HepG2 (cell line): ENCODE results near the gene TNS4.

ENCODE experiments used
- BCL6 ChIP-seq: IDR thresholded peaks from 2 replicates; pipeline ENCODE4 v1.6.1; 2016; ENCODE audit warnings: missing genetic modification reagents, missing compliant biosample characterization
- BORCS8-MEF2B ChIP-seq: sonication (generic); formaldehyde crosslinking; IDR thresholded peaks from 2 replicates; pipeline ENCODE4 v1.8.0; 2022; ENCODE audit warnings: mild to moderate bottlenecking, missing genetic modification reagents
- FOXA1 ChIP-seq, 2 experiments: fragments of 450-650 bp in 1 of 2; sonication (generic) in 1 of 2; formaldehyde crosslinking in 1 of 2; IDR thresholded peaks; 2 replicates each; pipeline versions ENCODE4 v1.4.0 to v1.6.1; 2016 to 2020; ENCODE audit warnings: missing genetic modification reagents in 1 of 2
- PLSCR1 ChIP-seq: sonication (generic); formaldehyde crosslinking; IDR thresholded peaks from 2 replicates; pipeline ENCODE4 v1.5.0; 2020; ENCODE audit warnings: missing genetic modification reagents, mild to moderate bottlenecking, borderline replicate concordance
- SIN3A ChIP-seq: IDR thresholded peaks from 2 replicates; pipeline ENCODE4 v1.6.1; 2011; ENCODE audit warnings: low read depth, mild to moderate bottlenecking, control low read depth, low read length, borderline replicate concordance
- SKIL ChIP-seq: sonication (generic); formaldehyde crosslinking; IDR thresholded peaks from 2 replicates; pipeline ENCODE4 v1.8.0; 2022; ENCODE audit warnings: missing genetic modification reagents, mild to moderate bottlenecking, moderate library complexity, borderline replicate concordance
- ZFX ChIP-seq: sonication (generic); formaldehyde crosslinking; IDR thresholded peaks from 2 replicates; pipeline ENCODE4 v1.4.0; 2020; ENCODE audit warnings: mild to moderate bottlenecking, low read depth, missing genetic modification reagents, moderate library complexity
- ZNF17 ChIP-seq: sonication (generic); formaldehyde crosslinking; IDR thresholded peaks from 2 replicates; pipeline ENCODE4 v1.5.0; 2020; ENCODE audit warnings: mild to moderate bottlenecking, missing genetic modification reagents
- ZNF30 ChIP-seq: sonication (generic); formaldehyde crosslinking; IDR thresholded peaks from 2 replicates; pipeline ENCODE4 v1.5.0; 2020; ENCODE audit warnings: mild to moderate bottlenecking, missing genetic modification reagents
- ZNF335 ChIP-seq: sonication (generic); formaldehyde crosslinking; IDR thresholded peaks from 2 replicates; pipeline ENCODE4 v1.4.0; 2020; ENCODE audit warnings: missing genetic modification reagents
- TF ChIP-seq, protein P1 (sequence below): sonication (generic); formaldehyde crosslinking; IDR thresholded peaks from 2 replicates; pipeline ENCODE4 v1.4.0; 2020; ENCODE audit warnings: missing genetic modification reagents
- TF ChIP-seq, protein P2 (sequence below): sonication (generic); formaldehyde crosslinking; IDR thresholded peaks from one replicate; pipeline ENCODE4 v1.5.1; 2020; ENCODE audit warnings: mild to moderate bottlenecking, missing genetic modification reagents; ENCODE audit errors: not compliant biosample characterization

DNA sequence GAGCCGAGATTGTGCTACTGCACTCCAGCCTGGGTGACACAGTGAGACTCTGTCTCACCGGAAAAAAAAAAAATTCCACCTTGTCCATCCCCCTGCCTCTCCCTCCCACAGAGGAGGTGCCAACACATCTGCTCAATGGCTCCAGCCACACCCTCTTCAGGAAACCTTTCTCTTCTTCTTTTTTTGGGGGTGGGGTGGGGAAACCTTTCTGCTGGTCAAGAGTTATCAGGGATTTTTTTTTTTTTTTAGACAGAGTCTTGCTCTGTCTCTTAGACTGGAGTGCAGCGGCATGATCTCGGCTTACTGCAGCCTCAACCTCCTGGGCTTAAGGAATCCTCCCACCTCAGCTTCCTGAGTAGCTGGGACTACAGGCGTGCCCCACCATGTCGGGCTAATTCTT, 18.7 kb downstream of the TNS4 start:
- TF ChIP-seq ZFX (no peak), ZNF17 (no peak), BCL6 (no peak), BORCS8-MEF2B (CRISPR knock-in tag) (no peak), SKIL (CRISPR knock-in tag) (no peak), PLSCR1 (CRISPR knock-in tag) (no peak), ZNF335 (CRISPR knock-in tag) (no peak), FOXA1 (IDR thresholded peaks at IDR 0.05) (no peak), FOXA1 (CRISPR knock-in tag; IDR thresholded peaks at IDR 0.05) (no peak), SIN3A (no peak), ZNF30 (CRISPR knock-in tag) (no peak)
- TF ChIP-seq, protein P1, sequence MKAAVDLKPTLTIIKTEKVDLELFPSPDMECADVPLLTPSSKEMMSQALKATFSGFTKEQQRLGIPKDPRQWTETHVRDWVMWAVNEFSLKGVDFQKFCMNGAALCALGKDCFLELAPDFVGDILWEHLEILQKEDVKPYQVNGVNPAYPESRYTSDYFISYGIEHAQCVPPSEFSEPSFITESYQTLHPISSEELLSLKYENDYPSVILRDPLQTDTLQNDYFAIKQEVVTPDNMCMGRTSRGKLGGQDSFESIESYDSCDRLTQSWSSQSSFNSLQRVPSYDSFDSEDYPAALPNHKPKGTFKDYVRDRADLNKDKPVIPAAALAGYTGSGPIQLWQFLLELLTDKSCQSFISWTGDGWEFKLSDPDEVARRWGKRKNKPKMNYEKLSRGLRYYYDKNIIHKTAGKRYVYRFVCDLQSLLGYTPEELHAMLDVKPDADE (CRISPR knock-in tag), result no peak
- TF ChIP-seq, protein P2, sequence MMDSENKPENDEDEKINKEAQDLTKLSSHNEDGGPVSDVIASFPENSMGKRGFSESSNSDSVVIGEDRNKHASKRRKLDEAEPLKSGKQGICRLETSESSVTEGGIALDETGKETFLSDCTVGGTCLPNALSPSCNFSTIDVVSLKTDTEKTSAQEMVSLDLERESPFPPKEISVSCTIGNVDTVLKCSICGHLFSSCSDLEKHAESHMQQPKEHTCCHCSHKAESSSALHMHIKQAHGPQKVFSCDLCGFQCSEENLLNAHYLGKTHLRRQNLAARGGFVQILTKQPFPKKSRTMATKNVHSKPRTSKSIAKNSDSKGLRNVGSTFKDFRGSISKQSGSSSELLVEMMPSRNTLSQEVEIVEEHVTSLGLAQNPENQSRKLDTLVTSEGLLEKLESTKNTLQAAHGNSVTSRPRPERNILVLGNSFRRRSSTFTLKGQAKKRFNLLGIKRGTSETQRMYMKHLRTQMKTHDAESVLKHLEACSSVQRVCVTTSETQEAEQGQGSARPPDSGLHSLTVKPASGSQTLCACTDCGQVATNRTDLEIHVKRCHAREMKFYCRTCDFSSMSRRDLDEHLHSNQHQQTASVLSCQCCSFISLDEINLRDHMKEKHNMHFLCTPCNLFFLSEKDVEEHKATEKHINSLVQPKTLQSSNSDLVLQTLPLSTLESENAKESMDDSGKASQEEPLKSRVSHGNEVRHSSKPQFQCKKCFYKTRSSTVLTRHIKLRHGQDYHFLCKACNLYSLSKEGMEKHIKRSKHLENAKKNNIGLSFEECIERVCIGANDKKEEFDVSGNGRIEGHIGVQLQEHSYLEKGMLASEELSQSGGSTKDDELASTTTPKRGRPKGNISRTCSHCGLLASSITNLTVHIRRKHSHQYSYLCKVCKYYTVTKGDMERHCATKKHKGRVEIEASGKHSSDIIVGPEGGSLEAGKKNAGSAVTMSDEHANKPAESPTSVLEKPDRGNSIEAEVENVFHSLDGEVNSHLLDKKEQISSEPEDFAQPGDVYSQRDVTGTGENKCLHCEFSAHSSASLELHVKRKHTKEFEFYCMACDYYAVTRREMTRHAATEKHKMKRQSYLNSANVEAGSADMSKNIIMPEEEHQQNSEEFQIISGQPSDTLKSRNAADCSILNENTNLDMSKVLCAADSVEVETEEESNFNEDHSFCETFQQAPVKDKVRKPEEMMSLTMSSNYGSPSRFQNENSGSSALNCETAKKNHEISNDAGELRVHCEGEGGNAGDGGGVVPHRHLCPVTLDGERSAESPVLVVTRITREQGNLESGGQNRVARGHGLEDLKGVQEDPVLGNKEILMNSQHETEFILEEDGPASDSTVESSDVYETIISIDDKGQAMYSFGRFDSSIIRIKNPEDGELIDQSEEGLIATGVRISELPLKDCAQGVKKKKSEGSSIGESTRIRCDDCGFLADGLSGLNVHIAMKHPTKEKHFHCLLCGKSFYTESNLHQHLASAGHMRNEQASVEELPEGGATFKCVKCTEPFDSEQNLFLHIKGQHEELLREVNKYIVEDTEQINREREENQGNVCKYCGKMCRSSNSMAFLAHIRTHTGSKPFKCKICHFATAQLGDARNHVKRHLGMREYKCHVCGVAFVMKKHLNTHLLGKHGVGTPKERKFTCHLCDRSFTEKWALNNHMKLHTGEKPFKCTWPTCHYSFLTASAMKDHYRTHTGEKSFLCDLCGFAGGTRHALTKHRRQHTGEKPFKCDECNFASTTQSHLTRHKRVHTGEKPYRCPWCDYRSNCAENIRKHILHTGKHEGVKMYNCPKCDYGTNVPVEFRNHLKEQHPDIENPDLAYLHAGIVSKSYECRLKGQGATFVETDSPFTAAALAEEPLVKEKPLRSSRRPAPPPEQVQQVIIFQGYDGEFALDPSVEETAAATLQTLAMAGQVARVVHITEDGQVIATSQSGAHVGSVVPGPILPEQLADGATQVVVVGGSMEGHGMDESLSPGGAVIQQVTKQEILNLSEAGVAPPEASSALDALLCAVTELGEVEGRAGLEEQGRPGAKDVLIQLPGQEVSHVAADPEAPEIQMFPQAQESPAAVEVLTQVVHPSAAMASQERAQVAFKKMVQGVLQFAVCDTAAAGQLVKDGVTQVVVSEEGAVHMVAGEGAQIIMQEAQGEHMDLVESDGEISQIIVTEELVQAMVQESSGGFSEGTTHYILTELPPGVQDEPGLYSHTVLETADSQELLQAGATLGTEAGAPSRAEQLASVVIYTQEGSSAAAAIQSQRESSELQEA, result no peak
